HCT116 (cell line): ENCODE data around the gene SPEF1. TPM values are rescaled to one million over a fixed set of nuclear protein-coding genes. Genes with fewer than 3 reads are reported as not detected.

Experiments used
- ATAC-seq: fragments of 200-7000 bp; cut with Tn5 transposase; 2 replicates; pipeline ENCODE4 v1.9.1; 2020; ENCODE audit warnings: mild to moderate bottlenecking, moderate library complexity
- BruUV-seq: library from RNA; stranded (reverse); fragments of 400-500 nt; replicated peaks from 2 replicates; lab custom pipeline; 2021; lab: Mats Ljungman, UMichigan
- CTCF ChIA-PET: fragments of 300-600 bp; sonication (Branson Sonifier 250); formaldehyde crosslinking; loops from one replicate; lab custom pipeline; 2021; ENCODE audit warnings: antibody characterized with exemption; lab: Charles Lee
- POLR2A ChIA-PET: fragments of 300-600, 350-600 bp; sonication (Branson Sonifier 250); formaldehyde crosslinking; loops from one replicate; lab custom pipeline; 2021; ENCODE audit warnings: antibody characterized with exemption; lab: Charles Lee
- RAD21 ChIA-PET, 2 experiments: fragments of 300-600 bp; sonication (Branson Sonifier 250); formaldehyde crosslinking; loops; one replicate each; lab custom pipeline; 2023; ENCODE audit warnings: low total read pairs in 2 of 2; ENCODE audit not compliant: uncharacterized antibody in 2 of 2, unreplicated experiment in 2 of 2, low non-redundant PET in 1 of 2; lab: Charles Lee
- DNase-seq: peaks from one replicate; pipeline ENCODE4 v3.0.0-alpha.2; 2010; ENCODE audit warnings: low read depth, low spot score
- H2AFZ ChIP-seq: fragments of 200-600 bp; shearing (Covaris generic), sonication (generic); 2 replicates; pipeline ENCODE4 v1.6.1; 2017; ENCODE audit warnings: low read depth, mixed run types, mixed read lengths, antibody characterized with exemption, low read length; ENCODE audit not compliant: poor library complexity, severe bottlenecking
- H3K27ac ChIP-seq: 2 replicates; pipeline ENCODE4 v1.5.1; 2012; ENCODE audit warnings: low read depth, low read length
- H3K27me3 ChIP-seq: fragments of 200-600 bp; sonication (generic); 2 replicates; pipeline ENCODE4 v1.6.1; 2016; ENCODE audit warnings: mixed run types, low read length, mixed read lengths; ENCODE audit not compliant: insufficient read depth
- H3K36me3 ChIP-seq, 2 experiments: fragments of 200-500 bp in 1 of 2; fragments of 200-600 bp in 1 of 2; sonication (Bioruptor generic) in 1 of 2; sonication (generic) in 1 of 2; 2 replicates each; pipeline versions ENCODE4 v1.5.1 to v1.6.1; 2014 to 2016; ENCODE audit warnings: low read length in 2 of 2, inconsistent platforms in 1 of 2, mixed read lengths in 1 of 2, mixed run types in 1 of 2; ENCODE audit not compliant: insufficient read depth in 2 of 2, control insufficient read depth in 1 of 2
- H3K4me1 ChIP-seq, 2 experiments: fragments of 200-600 bp in 1 of 2; sonication (generic) in 1 of 2; 2 replicates each; pipeline versions ENCODE4 v1.5.1 to v1.6.1; 2012 to 2017; ENCODE audit warnings: low read length in 2 of 2, inconsistent platforms in 1 of 2, mild to moderate bottlenecking in 1 of 2, mixed read lengths in 1 of 2, mixed run types in 1 of 2, moderate library complexity in 1 of 2; ENCODE audit not compliant: insufficient read depth in 2 of 2, control insufficient read depth in 1 of 2
- H3K4me2 ChIP-seq: fragments of 200-600 bp; sonication (generic); 2 replicates; pipeline ENCODE4 v1.6.1; 2017; ENCODE audit warnings: mixed run types, low read length, mixed read lengths
- H3K4me3 ChIP-seq, 2 experiments: fragments of 200-600 bp in 1 of 2; sonication (generic) in 1 of 2; replicated peaks in 1 of 2; 2 replicates each; pipeline ENCODE4 v1.5.1; 2011 to 2016; ENCODE audit warnings: low read length in 2 of 2, control low read depth in 1 of 2, low read depth in 1 of 2, mild to moderate bottlenecking in 1 of 2, mixed read lengths in 1 of 2, mixed run types in 1 of 2
- H3K79me2 ChIP-seq: fragments of 200-600 bp; sonication (generic); 2 replicates; pipeline ENCODE4 v1.6.1; 2017; ENCODE audit warnings: mild to moderate bottlenecking, mixed run types, low read length, moderate library complexity, mixed read lengths; ENCODE audit not compliant: insufficient read depth
- H3K9ac ChIP-seq: fragments of 200-600 bp; sonication (generic); 2 replicates; pipeline ENCODE4 v1.6.1; 2016; ENCODE audit warnings: low read length, mixed read lengths
- H3K9me2 ChIP-seq: fragments of 200-600 bp; sonication (generic), shearing (Covaris generic); 2 replicates; pipeline ENCODE4 v1.6.1; 2017; ENCODE audit warnings: mixed run types, mild to moderate bottlenecking, moderate library complexity; ENCODE audit not compliant: insufficient read depth
- H3K9me3 ChIP-seq, 2 experiments: fragments of 200-500 bp in 1 of 2; fragments of 200-600 bp in 1 of 2; sonication (Bioruptor generic) in 1 of 2; sonication (generic) in 1 of 2; 2 replicates each; pipeline ENCODE4 v1.6.1; 2014 to 2017; ENCODE audit warnings: low read length in 2 of 2, mixed read lengths in 2 of 2, inconsistent platforms in 1 of 2, low read depth in 1 of 2, mild to moderate bottlenecking in 1 of 2, mixed run types in 1 of 2, moderate library complexity in 1 of 2; ENCODE audit not compliant: control insufficient read depth in 1 of 2, insufficient read depth in 1 of 2
- H4K20me1 ChIP-seq: fragments of 200-600 bp; sonication (generic), shearing (Covaris generic); 2 replicates; pipeline ENCODE4 v1.6.1; 2017; ENCODE audit warnings: mixed run types, mild to moderate bottlenecking, moderate library complexity; ENCODE audit not compliant: insufficient read depth
- CEBPB ChIP-seq: IDR thresholded peaks from 2 replicates; pipeline ENCODE4 v1.6.1; 2012; ENCODE audit warnings: low read depth
- EGR1 ChIP-seq: IDR thresholded peaks from 2 replicates; pipeline ENCODE4 v1.6.1; 2012; ENCODE audit warnings: low read depth
- FOSL1 ChIP-seq: IDR thresholded peaks from 2 replicates; pipeline ENCODE4 v1.6.1; 2012; ENCODE audit warnings: low read depth
- JUND ChIP-seq: IDR thresholded peaks from 2 replicates; pipeline ENCODE4 v1.6.1; 2012
- POLR2A ChIP-seq: IDR thresholded peaks from 2 replicates; pipeline ENCODE4 v1.7.0; 2011; ENCODE audit warnings: borderline replicate concordance; ENCODE audit not compliant: insufficient read depth, insufficient read length; ENCODE audit errors: extremely low read depth
- POLR2AphosphoS5 ChIP-seq: IDR thresholded peaks from 2 replicates; pipeline ENCODE4 v1.6.1; 2011; ENCODE audit warnings: mild to moderate bottlenecking, low read depth, low read length, moderate library complexity
- RAD21 ChIP-seq: IDR thresholded peaks from 2 replicates; pipeline ENCODE4 v1.6.1; 2012; ENCODE audit warnings: low read depth, mild to moderate bottlenecking
- SIN3A ChIP-seq: IDR thresholded peaks from 2 replicates; pipeline ENCODE4 v1.6.1; 2012; ENCODE audit warnings: low read depth
- SP1 ChIP-seq: IDR thresholded peaks from 2 replicates; pipeline ENCODE4 v1.6.1; 2012; ENCODE audit warnings: low read depth
- YY1 ChIP-seq: IDR thresholded peaks from 2 replicates; pipeline ENCODE4 v1.6.1; 2011; ENCODE audit warnings: low read length, low read depth, moderate library complexity, mild to moderate bottlenecking; ENCODE audit not compliant: insufficient replicate concordance; ENCODE audit errors: extremely low read depth
- ZFX ChIP-seq: fragments of 450-650 bp; IDR thresholded peaks from 2 replicates; pipeline ENCODE4 v1.6.1; 2017
- ZNF274 ChIP-seq: fragments of 200-500 bp; sonication (Bioruptor generic); IDR thresholded peaks from 2 replicates; pipeline ENCODE4 v1.6.1; 2014; ENCODE audit warnings: mild to moderate bottlenecking, low read depth, low read length, inconsistent platforms
- intact Hi-C: fragments of 100-400 bp; cut with micrococcal nuclease; formaldehyde crosslinking; loops from 2 replicates; pipeline ENCODE4 v1.10.0; 2022
- total RNA-seq: library from RNA; stranded (reverse); gene quantifications from one replicate; pipeline ENCODE4 v1.2.1, GENCODE V29; 2021; ENCODE audit not compliant: unreplicated experiment
- TF ChIP-seq, protein P1 (sequence below): IDR thresholded peaks from 2 replicates; pipeline ENCODE4 v1.6.1; 2012

The SPEF1 gene
- total RNA-seq, 1 experiment from 2014 or later, result 0.93 TPM

DNA sequence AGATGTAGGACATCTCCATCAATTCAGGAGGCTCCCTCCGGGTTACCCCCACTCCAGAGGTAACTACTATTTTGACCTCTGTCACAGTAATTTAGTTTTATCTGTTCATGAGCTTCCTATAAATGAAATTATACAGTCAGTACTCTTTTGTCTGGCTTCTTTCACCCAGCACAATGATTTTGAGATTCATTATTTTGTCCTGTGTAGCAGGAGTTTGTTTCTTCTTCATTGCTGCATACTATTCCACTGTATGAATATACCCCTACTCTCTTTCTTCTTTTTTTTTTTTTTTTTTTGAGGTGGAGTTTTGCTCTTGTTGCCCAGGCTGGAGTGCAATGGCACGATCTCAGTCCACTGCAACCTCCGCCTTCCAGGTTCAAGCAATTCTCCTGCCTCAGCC is 27.3 kb upstream of the SPEF1 start (continued):
- TF ChIP-seq ZNF274 (no peak), SP1 (no peak), ZFX (no peak), POLR2AphosphoS5 (no peak), YY1 (no peak)

- Histone ChIP-seq H3K36me3 (peaks cover 20 to 56% of the 10 kb centered on the region in 2 experiments; a peak in 3 of 4 replicates), H3K9me3 (no peaks in the 10 kb centered on the region), H3K4me2 (peak overlapping the region; percentile 65; the same call in 1 of the 2 replicates), H3K4me1 (peaks cover 47 to 76% of the 10 kb centered on the region in 2 experiments), H2AFZ (no peak overlapping the region), H3K27ac (peak overlapping the region; percentile 100), H3K79me2 (peaks cover 33% of the 10 kb centered on the region), H3K27me3 (no peaks in the 10 kb centered on the region), H3K9me2 (no peaks in the 10 kb centered on the region), H4K20me1 (no peaks in the 10 kb centered on the region), H3K9ac (peak overlapping the region; percentile 71; the same call in 1 of the 2 replicates), H3K4me3 (no peak overlapping the region)
- ATAC-seq (no peak), DNase-seq (no peak)
- intact Hi-C loops, result no loop called here
- CTCF ChIA-PET, result interaction anchor here (1.6 kb wide), 1 partner anchor 9 kb away, joined by 5 read pairs; the partner anchor contains the start of gene CDC25B
- POLR2A ChIA-PET, result no interaction called here
- RAD21 ChIA-PET, result no interaction called here
- TF ChIP-seq SP1, result no peak
- TF ChIP-seq JUND, result no peak
- no peak for TF ChIP-seq RAD21
- TF ChIP-seq, protein P1, sequence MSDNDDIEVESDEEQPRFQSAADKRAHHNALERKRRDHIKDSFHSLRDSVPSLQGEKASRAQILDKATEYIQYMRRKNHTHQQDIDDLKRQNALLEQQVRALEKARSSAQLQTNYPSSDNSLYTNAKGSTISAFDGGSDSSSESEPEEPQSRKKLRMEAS, result no peak
- TF ChIP-seq FOSL1, result no peak
- TF ChIP-seq SIN3A, result no peak
- no peak for TF ChIP-seq POLR2A
- no peak for TF ChIP-seq ZFX
- TF ChIP-seq EGR1, result no peak
- no peak for TF ChIP-seq CEBPB
- BruUV-seq, result no TSS peak
These were observed 23.5 kb upstream of the SPEF1 start for GRCh38 chr20:3804781-3805180.
